Suprapubic skin (tissue), 3 donors: ENCODE data around the gene SNAPC5.
"Not testable (repeated sequence)": the region's sequence is repeated elsewhere in the genome, so short reads cannot be mapped to it uniquely, and the experiment has no call there.

ENCODE experiments used
- POLR2AphosphoS5 ChIP-seq, 3 donors: sonication (generic); formaldehyde crosslinking; IDR thresholded peaks; one replicate each; pipeline ENCODE4 v1.6.1; 2017; ENCODE audit warnings: antibody characterized with exemption in 3 of 3
- TF ChIP-seq, protein P1 (sequence below), 2 donors: fragments of 200-600 bp in 1 of 2; fragments of 450-650 bp in 1 of 2; sonication (generic) in 1 of 2; IDR thresholded peaks; one replicate each; pipeline ENCODE4 v1.5.1; 2016 to 2019; ENCODE audit warnings: antibody characterized with exemption in 2 of 2, mild to moderate bottlenecking in 1 of 2, moderate library complexity in 1 of 2

DNA sequence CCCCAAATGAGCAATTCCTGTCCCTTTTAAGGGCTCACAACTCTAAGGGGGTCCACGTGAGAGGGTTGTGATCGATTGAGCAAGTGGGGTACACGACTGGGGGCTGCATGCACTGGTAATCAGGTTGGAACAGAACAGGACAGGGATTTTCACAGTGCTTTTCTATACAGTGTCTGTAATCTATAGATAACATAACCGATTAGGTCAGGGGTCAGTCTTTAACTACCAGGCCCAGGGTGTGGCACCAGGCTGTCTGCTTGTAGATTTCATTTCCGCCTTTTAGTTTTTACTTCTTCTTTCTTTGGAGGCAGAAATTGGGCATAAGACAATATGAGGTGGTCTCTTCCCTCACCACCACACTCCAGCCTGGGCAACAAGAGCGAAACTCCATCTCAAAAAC is 32.3 kb downstream of the SNAPC5 start:
- TF ChIP-seq, protein P1, sequence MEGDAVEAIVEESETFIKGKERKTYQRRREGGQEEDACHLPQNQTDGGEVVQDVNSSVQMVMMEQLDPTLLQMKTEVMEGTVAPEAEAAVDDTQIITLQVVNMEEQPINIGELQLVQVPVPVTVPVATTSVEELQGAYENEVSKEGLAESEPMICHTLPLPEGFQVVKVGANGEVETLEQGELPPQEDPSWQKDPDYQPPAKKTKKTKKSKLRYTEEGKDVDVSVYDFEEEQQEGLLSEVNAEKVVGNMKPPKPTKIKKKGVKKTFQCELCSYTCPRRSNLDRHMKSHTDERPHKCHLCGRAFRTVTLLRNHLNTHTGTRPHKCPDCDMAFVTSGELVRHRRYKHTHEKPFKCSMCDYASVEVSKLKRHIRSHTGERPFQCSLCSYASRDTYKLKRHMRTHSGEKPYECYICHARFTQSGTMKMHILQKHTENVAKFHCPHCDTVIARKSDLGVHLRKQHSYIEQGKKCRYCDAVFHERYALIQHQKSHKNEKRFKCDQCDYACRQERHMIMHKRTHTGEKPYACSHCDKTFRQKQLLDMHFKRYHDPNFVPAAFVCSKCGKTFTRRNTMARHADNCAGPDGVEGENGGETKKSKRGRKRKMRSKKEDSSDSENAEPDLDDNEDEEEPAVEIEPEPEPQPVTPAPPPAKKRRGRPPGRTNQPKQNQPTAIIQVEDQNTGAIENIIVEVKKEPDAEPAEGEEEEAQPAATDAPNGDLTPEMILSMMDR (IDR thresholded peaks at IDR 0.05), result not testable (repeated sequence)
- TF ChIP-seq POLR2AphosphoS5 (IDR thresholded peaks at IDR 0.05), result not testable (repeated sequence)
